PFSK-1 (cell line): ENCODE data around the gene MAPKAPK2.

Source experiments
- SIN3A ChIP-seq: IDR thresholded peaks from 2 replicates; pipeline ENCODE4 v1.6.1; 2012; ENCODE audit warnings: mild to moderate bottlenecking, low read length, moderate library complexity, borderline replicate concordance; ENCODE audit not compliant: insufficient read depth
- TF ChIP-seq, protein P1 (sequence below), 2 experiments: IDR thresholded peaks; 2 replicates each; pipeline versions ENCODE4 v1.6.1 to v1.8.0; 2011 to 2012; ENCODE audit warnings: low read depth in 2 of 2, low read length in 2 of 2, control low read depth in 1 of 2, inconsistent platforms in 1 of 2, mild to moderate bottlenecking in 1 of 2, moderate library complexity in 1 of 2; ENCODE audit not compliant: insufficient read depth in 1 of 2

DNA sequence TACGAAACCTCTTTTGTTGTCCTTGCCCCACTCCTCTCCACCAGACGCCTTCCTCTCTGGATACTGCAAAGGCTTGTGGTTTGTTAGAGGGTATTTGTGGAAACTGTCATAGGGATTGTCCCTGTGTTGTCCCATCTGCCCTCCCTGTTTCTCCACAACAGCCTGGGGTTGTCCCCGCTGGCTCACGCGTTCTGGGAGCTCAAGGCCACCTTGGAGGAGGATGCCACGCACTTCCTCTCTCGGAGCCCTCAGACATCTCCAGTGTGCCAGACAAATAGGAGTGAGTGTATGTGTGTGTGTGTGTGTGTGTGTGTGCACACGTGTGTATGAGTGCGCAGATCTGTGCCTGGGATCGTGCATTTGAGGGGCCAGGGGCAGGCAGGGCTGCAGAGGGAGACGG is 48.3 kb downstream of the MAPKAPK2 start:
- TF ChIP-seq, protein P1, sequence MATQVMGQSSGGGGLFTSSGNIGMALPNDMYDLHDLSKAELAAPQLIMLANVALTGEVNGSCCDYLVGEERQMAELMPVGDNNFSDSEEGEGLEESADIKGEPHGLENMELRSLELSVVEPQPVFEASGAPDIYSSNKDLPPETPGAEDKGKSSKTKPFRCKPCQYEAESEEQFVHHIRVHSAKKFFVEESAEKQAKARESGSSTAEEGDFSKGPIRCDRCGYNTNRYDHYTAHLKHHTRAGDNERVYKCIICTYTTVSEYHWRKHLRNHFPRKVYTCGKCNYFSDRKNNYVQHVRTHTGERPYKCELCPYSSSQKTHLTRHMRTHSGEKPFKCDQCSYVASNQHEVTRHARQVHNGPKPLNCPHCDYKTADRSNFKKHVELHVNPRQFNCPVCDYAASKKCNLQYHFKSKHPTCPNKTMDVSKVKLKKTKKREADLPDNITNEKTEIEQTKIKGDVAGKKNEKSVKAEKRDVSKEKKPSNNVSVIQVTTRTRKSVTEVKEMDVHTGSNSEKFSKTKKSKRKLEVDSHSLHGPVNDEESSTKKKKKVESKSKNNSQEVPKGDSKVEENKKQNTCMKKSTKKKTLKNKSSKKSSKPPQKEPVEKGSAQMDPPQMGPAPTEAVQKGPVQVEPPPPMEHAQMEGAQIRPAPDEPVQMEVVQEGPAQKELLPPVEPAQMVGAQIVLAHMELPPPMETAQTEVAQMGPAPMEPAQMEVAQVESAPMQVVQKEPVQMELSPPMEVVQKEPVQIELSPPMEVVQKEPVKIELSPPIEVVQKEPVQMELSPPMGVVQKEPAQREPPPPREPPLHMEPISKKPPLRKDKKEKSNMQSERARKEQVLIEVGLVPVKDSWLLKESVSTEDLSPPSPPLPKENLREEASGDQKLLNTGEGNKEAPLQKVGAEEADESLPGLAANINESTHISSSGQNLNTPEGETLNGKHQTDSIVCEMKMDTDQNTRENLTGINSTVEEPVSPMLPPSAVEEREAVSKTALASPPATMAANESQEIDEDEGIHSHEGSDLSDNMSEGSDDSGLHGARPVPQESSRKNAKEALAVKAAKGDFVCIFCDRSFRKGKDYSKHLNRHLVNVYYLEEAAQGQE (IDR thresholded peaks at IDR 0.05; ENCODE audit: insufficient read depth in 1 of 2, low read depth in 2 of 2, low read length in 2 of 2): no peak
- no peak for TF ChIP-seq SIN3A
